ENCODE results near the gene GRK5. TPM values are rescaled to one million over a fixed set of nuclear protein-coding genes. Genes with fewer than 3 reads are reported as not detected.
A peak's percentile ranks its signal among the peaks of the same experiment; 100 is the strongest.

GRK5 gene
- 10 to 100 TPM in 3 of 4 donors, 1 to 10 TPM in 1; 10.0 to 61.9 (median 18.1) TPM for total RNA-seq

GRCh38 chr10:119207366-119207666, at the start of gene GRK5:
GRK5 (plus strand) TSS chr10:119207571; CDS start chr10:119207918, 347 bp downstream.
- peak within 1 kb of the TSS; percentile 97 to 100 (median 98) for H3K27ac ChIP-seq

GRCh38 chr10:119159332-119159731, 48.0 kb upstream of the GRK5 start:
- H3K27ac ChIP-seq: no peak overlapping the region
- no peak overlapping the region for H3K4me3 ChIP-seq
- H3K27me3 ChIP-seq: no peaks in the 10 kb centered on the region
- H3K4me1 ChIP-seq: no peaks in the 10 kb centered on the region
- no peaks in the 10 kb centered on the region for H3K9me3 ChIP-seq
- no peak for DNase-seq
- H3K36me3 ChIP-seq: peaks cover 0 to 57% (median 0%) of the 10 kb centered on the region in 3 donors
- TF ChIP-seq POLR2A (IDR thresholded peaks at IDR 0.05): no peak
- no peak for TF ChIP-seq CTCF (IDR thresholded peaks at IDR 0.05)

More at GRCh38 chr10:119207366-119207666, at the start of gene GRK5:
- H3K4me1 ChIP-seq: peaks cover 0 to 23% (median 8%) of the 10 kb centered on the region in 4 donors
- H3K27me3 ChIP-seq: no peaks in the 10 kb centered on the region
- H3K4me3 ChIP-seq: peak within 1 kb of the TSS; percentile 85 to 95 (median 90)
- no peaks in the 10 kb centered on the region for H3K9me3 ChIP-seq
- peak; percentile 95 to 98 (median 96) for DNase-seq
- H3K36me3 ChIP-seq: no peaks in the 10 kb centered on the region
- TF ChIP-seq CTCF (IDR thresholded peaks at IDR 0.05) (no peak), POLR2A (IDR thresholded peaks at IDR 0.05) (peak; percentile 15 to 70)

GRCh38 chr10:119161680-119162451, 45.5 kb upstream of the GRK5 start:
- Histone ChIP-seq H3K9me3 (no peaks in the 10 kb centered on the region), H3K4me3 (no peak overlapping the region), H3K4me1 (peaks cover 0 to 6% (median 2%) of the 10 kb centered on the region in 4 donors), H3K36me3 (peaks cover 0 to 32% (median 0%) of the 10 kb centered on the region in 3 donors), H3K27me3 (no peaks in the 10 kb centered on the region), H3K27ac (peak overlapping the region in 1 of 4 donors; percentile 4)
- TF ChIP-seq POLR2A (IDR thresholded peaks at IDR 0.05) (no peak), CTCF (IDR thresholded peaks at IDR 0.05) (no peak)
- DNase-seq: no peak

GRCh38 chr10:119162452-119163092, 44.8 kb upstream of the GRK5 start:
- Histone ChIP-seq H3K4me3 (no peak overlapping the region), H3K27me3 (no peaks in the 10 kb centered on the region), H3K4me1 (peaks cover 0 to 7% (median 2%) of the 10 kb centered on the region in 4 donors), H3K9me3 (no peaks in the 10 kb centered on the region), H3K27ac (peak overlapping the region in 1 of 4 donors; percentile 4), H3K36me3 (peaks cover 0 to 29% (median 0%) of the 10 kb centered on the region in 3 donors)
- no peak for DNase-seq
- TF ChIP-seq CTCF (IDR thresholded peaks at IDR 0.05) (no peak), POLR2A (IDR thresholded peaks at IDR 0.05) (no peak)

- peak within 1 kb of the TSS; percentile 62 to 94 (median 73) for H3K4me3 ChIP-seq
- H3K27me3 ChIP-seq: no peaks in the 10 kb centered on the region
- peaks cover 0 to 32% (median 0%) of the 10 kb centered on the region in 3 donors for H3K36me3 ChIP-seq
- H3K27ac ChIP-seq: peak within 1 kb of the TSS; percentile 81 to 94 (median 89)
- DNase-seq: peak; percentile 78 to 92 (median 91)
- H3K4me1 ChIP-seq: peaks cover 0 to 7% (median 2%) of the 10 kb centered on the region in 4 donors
- no peaks in the 10 kb centered on the region for H3K9me3 ChIP-seq
- peak; percentile 75 to 79 for TF ChIP-seq POLR2A (IDR thresholded peaks at IDR 0.05)
- TF ChIP-seq CTCF (IDR thresholded peaks at IDR 0.05): peak in 3 of 6 experiments; percentile 13 to 34 (median 20)
Observed at GRCh38 chr10:119165171-119166117, 41.9 kb upstream of the GRK5 start, which contains the start of gene SFXN4. SFXN4 (minus strand) TSS chr10:119165714; CDS start chr10:119165647, 67 bp downstream.

Data from Peyer's patch (tissue), 4 donors.